Cerebellar cortex (tissue), 1 donor: ENCODE measurements around the gene FHOD3.
A peak's percentile ranks its signal among the peaks of the same experiment; 100 is the strongest.
"Not testable (repeated sequence)": the region's sequence is repeated elsewhere in the genome, so short reads cannot be mapped to it uniquely, and the experiment has no call there.

ENCODE experiments used
- DNase-seq: peaks from one replicate; pipeline ENCODE4 v3.0.0-alpha.2; 2015; ENCODE audit warnings: low spot score

The FHOD3 gene

GRCh38 chr18:36551274-36551673, 253.8 kb downstream of the FHOD3 start:
- DNase-seq = not testable (repeated sequence)

DNA sequence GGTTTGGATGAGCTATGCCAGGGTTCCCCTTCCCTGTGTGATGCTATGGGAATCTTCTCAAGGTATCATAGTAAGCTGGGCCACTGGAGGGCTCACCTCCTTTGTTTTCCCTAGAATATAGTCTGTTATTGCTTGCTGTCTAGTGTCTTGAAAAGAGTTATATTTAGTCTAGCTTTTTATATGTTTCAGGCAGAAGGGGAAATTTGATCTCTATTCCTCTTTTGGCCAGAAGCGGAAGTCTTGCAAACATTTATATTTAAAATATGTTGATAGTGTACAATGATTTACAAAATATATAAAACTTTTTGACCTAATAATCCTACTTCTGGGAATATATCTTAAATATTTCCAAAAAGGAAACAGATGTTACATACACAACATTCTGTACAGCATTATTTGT, 260.7 kb downstream of the FHOD3 start:
- no peak for DNase-seq

DNA sequence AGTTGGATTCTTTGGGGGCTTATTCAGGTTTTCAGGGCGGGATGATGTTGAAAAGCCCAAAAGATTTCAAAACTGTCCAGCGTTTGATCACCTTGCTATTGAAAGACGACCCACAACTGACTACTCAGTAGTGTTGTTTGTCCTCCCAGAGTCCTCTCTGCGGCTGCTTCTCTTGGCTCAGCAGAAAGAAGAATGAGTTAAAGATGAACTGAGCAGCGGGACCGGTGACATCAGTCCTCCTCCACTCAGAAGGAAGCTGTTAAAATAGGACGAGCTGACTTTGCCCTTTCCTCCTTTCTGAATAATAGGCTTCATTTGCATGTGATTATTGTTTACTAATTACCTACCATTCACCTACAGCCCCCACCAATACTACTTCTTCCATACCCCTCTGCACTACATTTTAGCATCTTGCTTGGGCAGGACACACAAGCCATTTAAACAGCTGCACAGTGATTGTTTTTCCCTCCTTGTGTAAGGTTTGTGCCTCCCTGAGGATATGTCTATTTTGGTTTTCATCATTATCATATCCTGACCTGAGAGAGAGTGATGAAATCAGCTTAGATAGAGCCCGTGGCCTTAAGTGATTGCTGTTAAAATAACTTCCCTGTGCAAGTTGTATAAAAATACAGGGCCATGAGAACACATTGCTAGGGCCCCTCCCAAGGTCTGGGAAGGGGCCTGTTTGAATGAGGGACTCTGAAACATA, 261.8 kb downstream of the FHOD3 start:
- no peak for DNase-seq

- no peak for DNase-seq
Observed at GRCh38 chr18:36560187-36560586, 262.7 kb downstream of the FHOD3 start.

- no peak for DNase-seq
Observed at GRCh38 chr18:36561046-36561445, 263.5 kb downstream of the FHOD3 start.

GRCh38 chr18:36564841-36565240, 267.3 kb downstream of the FHOD3 start:
- DNase-seq = peak; percentile 10

DNA sequence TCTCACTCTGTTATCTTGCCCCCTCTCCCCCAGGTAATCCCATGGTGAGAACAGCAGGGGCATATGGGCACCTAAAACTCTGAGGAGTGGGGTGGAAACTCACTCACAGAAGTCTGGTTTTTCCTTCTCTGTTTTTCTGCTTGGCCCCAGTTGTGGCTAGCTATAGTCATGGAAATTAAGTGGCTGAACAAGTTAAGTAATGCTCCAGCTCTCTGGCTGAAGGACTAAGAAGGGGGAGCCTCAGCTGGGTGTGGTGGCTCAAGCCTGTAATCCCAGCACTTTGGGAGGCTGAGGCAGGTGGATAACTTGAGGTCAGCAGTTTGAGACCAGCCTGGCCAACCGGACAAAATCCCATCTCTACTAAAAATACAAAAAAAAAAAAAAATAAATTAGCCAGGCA, 270.3 kb downstream of the FHOD3 start:
- no peak for DNase-seq

- DNase-seq = no peak
Observed at GRCh38 chr18:36568487-36568886, 271.0 kb downstream of the FHOD3 start.

GRCh38 chr18:36572135-36572856, 274.8 kb downstream of the FHOD3 start:
- peak; percentile 45 for DNase-seq

- DNase-seq = no peak
Observed at GRCh38 chr18:36576339-36576738, 278.8 kb downstream of the FHOD3 start.

DNA sequence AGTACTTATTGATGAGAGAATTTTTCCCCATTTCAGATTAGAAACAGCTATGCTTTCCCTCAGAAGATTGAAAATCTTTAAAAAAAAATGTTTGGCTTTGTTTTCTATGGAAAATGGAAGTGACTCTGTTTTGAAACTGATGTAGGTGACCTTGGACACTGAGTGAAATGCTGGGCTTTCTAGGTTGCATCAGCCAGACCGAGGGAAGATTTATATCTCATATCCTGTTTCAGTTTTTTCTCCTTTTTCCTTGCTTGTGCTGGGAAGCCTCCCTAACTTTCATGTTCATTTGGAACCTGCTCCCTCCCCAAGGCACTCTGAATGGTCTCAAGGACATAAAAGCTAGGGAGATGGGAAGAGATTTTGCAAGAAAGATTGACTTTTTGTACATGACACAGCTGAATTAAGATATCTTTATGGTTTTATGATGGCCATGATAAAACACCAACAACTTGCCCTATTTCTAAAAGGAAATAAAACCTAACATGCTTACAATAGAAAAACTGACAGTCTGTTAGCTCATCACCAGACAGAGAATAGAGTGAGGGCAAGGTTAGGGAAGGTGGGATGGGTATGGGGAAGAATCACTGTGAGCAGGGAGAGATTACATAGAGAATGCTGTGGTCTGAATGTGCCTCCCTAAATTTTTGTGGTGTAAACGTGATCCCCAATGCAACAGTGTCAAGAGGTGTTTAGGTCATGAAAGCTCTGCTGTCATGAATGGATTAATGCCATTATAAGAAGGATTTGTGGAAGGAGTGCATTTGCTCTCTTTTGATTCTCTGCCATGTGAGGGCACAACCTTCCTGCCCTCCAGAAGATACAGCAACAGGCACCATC, 281.6 kb downstream of the FHOD3 start:
- no peak for DNase-seq

DNA sequence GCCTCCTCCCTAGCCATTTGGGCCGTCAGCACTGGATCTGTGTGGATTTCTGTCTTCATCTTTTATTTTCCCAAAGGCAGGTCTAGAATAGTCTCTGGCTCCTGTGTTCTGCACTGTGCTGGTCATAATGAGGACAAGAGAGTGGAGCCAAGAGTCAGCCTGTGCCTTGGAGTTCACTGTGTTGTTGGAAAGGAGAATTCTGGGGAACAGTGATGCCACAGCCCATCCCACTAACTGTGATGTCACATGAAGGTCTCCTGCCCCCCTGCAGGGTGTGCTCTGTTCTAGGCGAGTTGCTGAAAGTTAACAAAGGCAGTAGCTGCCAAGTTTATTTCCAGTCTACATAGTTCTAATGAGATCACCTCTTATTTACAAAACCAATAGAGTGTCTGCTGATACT, 282.8 kb downstream of the FHOD3 start:
- DNase-seq = no peak

DNA sequence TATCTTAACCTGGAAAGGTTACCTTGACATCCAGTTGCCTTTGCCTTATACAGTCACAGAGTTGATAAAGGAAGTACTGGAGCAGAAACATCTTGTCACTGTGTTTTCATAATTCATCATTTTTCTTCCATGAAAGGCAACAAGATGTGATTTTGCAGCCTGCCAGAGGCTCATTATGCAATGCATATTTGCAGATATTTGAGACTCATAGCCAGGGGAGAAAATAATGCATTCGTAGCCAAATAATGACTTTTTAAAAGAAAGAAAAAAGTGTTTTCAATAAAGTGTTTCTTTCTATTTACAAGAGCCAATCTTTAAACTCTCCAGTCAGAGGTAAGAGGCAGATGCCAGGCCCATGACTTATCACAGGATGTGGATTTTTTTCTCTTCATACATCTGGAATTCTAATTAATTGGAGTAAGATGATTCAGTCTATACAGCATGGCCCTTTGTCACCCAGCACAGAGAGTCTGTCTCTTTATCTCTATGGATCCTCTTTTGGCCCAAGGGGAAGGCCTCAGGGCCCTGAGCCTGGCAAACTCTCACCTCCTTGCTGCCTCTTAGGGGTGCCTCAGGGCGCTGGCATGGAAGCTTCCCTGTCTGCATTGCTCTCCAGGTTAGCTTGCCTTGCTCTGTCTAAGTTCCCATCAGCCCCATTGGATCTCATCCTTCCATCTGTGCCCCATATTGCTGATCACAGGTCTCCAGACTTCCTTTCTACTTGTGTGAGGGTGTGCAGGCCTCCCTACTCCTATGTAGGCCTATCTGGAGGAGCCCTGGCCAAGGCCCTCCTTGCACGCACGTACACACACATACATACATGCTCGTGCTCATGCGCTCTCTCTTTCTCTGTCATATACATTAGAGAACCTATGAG, 283.6 kb downstream of the FHOD3 start:
- DNase-seq = no peak

DNA sequence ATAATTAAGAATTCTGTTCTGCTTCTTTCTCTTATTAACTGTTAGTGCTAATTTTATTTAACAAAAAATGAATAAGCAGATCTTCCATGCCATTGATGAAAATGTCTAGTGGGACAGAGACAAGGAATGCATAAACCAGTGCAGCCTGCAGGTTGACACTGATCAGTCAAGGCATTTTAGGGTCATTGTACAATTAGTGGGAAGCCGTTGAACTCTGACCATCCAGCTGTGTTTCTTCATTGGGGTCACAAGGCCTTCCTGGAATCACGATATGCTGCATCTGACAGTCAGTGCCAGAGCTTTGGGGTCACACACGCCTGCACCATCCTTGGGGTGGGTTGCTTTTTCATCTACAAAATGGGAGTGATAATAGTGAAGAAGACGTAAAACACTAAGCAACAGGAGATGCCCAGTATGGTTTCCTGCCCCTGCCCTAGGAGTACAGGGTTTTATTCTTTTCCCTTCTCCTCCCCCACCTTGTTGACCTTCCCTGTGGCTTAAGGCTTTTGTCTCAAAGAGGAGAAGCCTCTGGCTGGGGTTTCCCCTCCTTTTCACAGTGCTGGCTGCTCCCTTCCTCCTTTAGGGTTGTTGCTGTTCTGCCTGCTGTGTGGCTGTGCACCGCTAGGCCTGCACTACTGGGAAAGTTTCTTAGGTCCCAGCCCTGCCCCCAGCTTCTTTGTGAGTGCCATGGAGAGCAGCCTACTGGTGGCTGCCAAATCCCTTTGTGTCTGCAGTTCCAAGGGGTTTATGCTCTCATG, 285.7 kb downstream of the FHOD3 start:
- no peak for DNase-seq

DNA sequence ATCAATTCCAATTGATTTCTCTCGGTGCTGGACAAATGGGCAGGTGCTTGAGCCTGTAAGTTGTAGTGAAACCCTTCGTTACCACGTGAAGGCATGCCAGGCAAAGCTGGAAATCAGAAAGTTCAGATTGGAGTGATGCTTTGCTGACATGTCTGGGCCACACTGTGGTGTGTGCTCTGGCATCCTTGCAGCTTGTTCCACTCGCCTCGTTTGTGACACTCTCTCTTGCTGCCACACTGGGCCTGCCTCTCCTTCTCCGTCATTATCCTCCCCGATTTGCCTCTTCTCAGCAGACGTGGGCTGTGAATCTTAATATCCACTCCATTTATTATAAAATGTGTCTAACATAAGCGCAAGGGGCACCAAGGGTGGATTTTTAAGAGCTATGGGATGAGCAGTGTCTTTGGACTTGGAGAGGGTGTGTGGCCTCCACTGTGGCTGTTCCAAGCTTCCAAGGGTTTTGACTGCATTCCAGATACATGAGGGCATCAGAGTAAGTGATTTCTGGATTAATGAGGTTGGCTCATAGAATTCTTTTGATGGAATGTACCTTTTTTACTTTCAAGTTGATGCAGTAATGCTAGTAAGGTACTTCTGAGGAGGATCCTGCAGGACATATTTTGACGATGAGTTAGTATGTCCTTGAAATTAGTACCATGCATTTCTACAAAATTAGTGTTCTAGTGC, 292.5 kb downstream of the FHOD3 start:
- no peak for DNase-seq

- DNase-seq = no peak
Observed at GRCh38 chr18:36590621-36591580, 293.4 kb downstream of the FHOD3 start.

GRCh38 chr18:36592282-36592681, 294.8 kb downstream of the FHOD3 start:
- DNase-seq = no peak

DNA sequence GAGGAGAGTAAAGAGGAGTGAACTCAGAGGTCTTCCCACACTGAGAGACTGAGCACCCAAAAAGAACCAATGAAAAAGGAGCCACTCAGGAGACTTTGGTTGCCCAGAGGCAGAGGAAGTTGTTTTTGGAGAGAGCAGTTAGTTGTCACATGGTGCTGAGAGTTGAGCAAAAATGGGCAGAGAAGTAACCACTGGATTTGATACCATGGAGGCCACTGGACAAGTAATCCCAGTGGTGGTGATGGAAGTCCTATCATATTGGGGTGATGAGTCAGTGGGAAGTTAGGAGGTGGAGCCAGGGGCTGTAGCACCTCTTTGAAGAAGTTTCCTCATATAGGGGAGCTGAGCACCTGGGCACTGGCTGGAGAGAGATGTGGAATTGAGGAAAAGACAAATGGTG, 295.5 kb downstream of the FHOD3 start:
- DNase-seq = no peak

DNA sequence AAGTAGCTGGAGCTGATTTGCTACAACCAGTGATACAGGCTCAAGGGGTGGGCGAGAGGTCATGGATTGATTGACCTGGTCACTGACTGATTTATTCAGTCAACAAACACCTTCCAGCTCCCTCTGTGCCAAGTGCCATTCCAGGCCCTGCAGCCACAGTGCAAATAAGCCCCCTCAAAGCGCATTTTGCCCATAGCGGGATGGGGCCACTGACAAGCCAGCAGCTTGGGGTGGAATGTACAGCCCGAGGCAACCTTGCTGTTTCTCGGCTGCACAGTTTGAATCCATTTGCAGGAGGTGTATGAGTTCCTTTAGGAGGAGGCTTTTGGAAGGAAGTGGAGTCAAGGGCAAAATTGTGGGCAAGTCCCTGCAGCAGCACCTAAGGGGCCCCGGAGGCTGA, 296.1 kb downstream of the FHOD3 start:
- no peak for DNase-seq
